GM12891 (cell line): ENCODE results near the gene ANKRD13B.

ENCODE experiments used
- POLR2A ChIP-seq: IDR thresholded peaks from 2 replicates; pipeline ENCODE4 v1.6.1; 2011; ENCODE audit warnings: low read depth, low read length, control low read depth
- POLR2AphosphoS5 ChIP-seq: IDR thresholded peaks from 2 replicates; pipeline ENCODE4 v1.6.1; 2011; ENCODE audit warnings: low read depth, low read length, control low read depth

DNA sequence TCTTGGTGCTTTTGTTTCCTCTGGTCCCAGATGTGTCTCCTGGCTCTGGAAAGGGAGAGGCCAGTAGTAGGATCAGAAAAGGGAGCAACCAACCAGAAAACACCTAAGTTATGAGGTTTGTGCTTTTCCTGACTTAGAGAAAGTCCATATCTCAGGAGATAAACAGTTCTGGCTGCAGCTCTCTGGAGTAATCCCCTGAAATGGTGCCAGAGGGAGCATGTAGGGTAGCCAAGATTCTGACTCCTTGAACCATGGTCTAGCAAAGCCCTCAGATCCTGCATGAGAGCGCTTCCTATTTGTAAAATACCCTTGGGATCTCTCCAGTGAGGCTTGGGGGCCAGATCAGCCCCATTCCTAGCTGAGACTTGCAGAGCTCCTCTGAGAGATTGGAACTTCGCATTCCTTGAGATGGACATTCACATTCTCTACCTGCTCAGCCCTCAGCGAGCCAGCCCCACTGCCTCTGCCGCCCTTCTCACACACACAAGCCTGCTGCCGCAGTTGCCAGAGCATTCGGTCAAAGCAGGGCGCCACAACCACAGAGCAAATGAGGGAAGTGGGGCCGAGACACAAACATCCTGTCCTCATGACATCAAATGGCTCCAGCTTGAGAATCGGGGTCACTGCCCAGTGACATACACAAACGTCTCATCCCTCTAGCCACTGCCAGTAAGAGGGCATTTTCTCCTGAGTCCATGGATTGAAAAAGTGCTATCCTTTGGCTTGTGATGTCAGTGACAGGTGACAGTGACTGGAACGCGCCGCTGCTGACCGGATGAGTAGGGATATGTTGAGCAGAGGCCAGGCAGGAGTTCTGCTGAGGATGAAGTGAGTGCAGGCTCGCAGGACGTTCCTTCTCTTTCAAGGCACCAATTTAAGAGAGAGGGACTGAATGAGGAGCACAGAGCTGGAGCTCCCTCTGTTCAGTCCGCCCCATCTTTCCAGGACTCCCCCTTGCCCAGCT, 31.1 kb upstream of the ANKRD13B start:
- TF ChIP-seq POLR2A (no peak), POLR2AphosphoS5 (no peak)
